ENCODE data around the gene RPTN.

DNA sequence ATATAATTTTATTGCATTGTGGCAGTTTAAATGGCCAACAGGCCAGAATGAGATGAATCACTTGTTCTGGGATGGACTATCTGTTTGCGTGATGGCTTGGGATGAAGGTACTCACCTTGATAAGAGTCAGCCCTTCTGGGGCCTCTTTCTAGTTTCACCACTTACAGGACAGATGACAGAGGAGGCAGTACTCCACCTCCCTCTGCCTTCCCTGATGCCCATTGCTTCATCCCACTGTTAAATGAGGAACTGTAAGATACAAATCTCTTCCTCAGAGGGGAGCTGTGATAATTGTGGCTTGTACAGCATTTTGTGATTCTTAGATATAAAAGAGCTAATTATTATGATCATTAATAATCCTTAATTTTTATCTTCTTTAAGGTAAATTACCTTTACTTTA is 40.1 kb downstream of the RPTN start:
- TF ChIP-seq, protein P1, sequence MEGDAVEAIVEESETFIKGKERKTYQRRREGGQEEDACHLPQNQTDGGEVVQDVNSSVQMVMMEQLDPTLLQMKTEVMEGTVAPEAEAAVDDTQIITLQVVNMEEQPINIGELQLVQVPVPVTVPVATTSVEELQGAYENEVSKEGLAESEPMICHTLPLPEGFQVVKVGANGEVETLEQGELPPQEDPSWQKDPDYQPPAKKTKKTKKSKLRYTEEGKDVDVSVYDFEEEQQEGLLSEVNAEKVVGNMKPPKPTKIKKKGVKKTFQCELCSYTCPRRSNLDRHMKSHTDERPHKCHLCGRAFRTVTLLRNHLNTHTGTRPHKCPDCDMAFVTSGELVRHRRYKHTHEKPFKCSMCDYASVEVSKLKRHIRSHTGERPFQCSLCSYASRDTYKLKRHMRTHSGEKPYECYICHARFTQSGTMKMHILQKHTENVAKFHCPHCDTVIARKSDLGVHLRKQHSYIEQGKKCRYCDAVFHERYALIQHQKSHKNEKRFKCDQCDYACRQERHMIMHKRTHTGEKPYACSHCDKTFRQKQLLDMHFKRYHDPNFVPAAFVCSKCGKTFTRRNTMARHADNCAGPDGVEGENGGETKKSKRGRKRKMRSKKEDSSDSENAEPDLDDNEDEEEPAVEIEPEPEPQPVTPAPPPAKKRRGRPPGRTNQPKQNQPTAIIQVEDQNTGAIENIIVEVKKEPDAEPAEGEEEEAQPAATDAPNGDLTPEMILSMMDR (IDR thresholded peaks at IDR 0.05), result no peak
- TF ChIP-seq POLR2A (IDR thresholded peaks at IDR 0.05), result no peak
